Measurements from ENCODE around the gene ZNF98.

ZNF98 gene

GRCh38 chr19:22422211-22422610, at the start of gene ZNF98:
ZNF98 (minus strand) TSS chr19:22422346; CDS start chr19:22422224, 122 bp downstream.
- no peak for DNase-seq (ENCODE audit: low spot score)

- DNase-seq (ENCODE audit: low spot score) = no peak
Observed at GRCh38 chr19:22446605-22447004, 24.5 kb upstream of the ZNF98 start.

GRCh38 chr19:22438011-22438410, 15.9 kb upstream of the ZNF98 start:
- no peak for DNase-seq (ENCODE audit: low spot score)

GRCh38 chr19:22427960-22428913, 6.1 kb upstream of the ZNF98 start:
- DNase-seq (ENCODE audit: low spot score) = no peak

- no peak for DNase-seq (ENCODE audit: low spot score)
Observed at GRCh38 chr19:22427547-22427946, 5.4 kb upstream of the ZNF98 start.

- no peak for DNase-seq (ENCODE audit: low spot score)
Observed at GRCh38 chr19:22426901-22427300, 4.8 kb upstream of the ZNF98 start.

- no peak for DNase-seq (ENCODE audit: low spot score)
Observed at GRCh38 chr19:22421797-22422196, 349 bp downstream of the ZNF98 start.

- no peak for DNase-seq (ENCODE audit: low spot score)
Observed at GRCh38 chr19:22354665-22355064, 67.5 kb downstream of the ZNF98 start.
